Stimulated activated CD4-positive, alpha-beta T cell treated with anti-CD3 and anti-CD28 coated beads, Interleukin-12 subunit alpha, Interleukin-12 subunit beta, amount 100 ng/mL, for 48 hours (primary cell): ENCODE measurements around the gene ADGRA1.
"Not testable (repeated sequence)": the region's sequence is repeated elsewhere in the genome, so short reads cannot be mapped to it uniquely, and the experiment has no call there.

Source experiments
- DNase-seq, 3 donors: peaks; one replicate each; pipeline ENCODE4 v3.0.0-alpha.2; 2020; ENCODE audit warnings: low read depth in 2 of 3, low spot score in 1 of 3

The ADGRA1 gene

DNA sequence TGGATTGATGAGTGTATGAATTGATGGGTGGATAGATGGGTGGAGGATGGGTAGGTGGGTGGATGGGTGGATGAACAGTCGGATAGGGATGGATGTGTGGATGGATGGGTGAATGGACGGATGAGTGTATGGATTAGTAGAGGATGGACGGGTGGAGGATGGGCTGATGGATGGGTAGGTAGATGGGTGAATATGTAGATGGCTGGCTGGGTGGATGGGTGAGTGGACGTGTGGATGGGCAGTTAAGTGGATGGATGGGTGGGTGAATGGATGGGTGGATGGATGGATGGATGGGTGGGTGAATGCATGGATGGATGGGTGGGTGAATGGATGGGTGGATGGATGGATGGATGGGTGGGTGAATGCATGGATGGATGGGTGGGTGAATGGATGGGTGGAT, 87.9 kb downstream of the ADGRA1 start:
- DNase-seq = not testable (repeated sequence)

DNA sequence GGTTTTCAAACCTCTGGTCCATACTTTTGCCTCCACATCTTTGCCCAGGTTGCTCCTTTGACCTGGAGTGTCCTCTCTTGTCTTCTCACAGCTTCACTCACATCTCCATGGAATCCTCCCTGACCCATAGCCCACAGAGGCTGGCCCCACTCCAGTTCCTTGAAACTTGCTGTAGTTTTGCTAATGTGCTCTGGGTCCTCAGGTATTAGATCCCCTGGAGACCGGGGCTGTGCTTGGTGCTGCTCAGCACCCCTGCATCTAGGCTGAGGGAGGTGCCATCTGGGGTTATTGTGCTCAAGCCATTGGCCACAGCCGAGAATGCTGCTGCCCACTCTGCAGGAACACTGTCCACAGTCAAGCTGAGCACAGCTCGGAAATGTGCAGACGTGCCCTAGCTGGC, 88.8 kb downstream of the ADGRA1 start:
- DNase-seq = no peak

DNA sequence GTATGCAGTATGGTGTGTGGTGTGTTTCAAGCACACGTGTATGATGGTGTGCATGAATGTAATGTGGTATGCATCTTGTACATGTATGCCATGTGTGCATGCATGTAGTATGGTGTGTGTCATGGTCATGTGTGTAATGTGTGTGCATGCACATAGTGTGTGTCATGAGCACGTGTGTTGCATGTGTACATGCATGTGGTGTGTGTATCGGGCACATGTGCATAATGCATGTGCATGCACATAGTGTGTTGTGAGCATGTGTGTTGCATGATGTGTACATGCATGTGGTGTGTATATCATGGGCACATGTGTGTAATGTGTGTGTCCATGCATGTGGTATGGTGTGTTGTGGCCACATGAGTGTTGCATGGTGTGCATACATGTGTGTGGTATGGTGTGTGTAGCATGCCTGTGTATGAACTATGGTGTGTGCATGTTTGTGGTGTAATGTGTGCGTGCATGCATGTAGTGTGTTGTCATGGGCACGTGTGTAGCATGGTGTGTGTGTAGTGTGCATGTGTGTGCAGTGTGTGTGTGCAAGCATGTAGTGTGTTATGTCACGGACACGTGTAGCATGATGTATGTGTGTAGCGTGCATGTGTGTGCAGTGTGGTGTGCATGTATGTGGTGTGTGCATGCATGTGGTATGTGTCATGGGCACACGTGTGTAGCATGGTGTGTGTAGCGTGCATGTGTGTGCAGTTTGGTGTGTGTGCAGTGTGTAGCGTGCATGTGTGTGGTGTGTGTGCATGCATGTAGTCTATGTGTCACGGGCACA, 89.8 kb downstream of the ADGRA1 start:
- no peak for DNase-seq

DNA sequence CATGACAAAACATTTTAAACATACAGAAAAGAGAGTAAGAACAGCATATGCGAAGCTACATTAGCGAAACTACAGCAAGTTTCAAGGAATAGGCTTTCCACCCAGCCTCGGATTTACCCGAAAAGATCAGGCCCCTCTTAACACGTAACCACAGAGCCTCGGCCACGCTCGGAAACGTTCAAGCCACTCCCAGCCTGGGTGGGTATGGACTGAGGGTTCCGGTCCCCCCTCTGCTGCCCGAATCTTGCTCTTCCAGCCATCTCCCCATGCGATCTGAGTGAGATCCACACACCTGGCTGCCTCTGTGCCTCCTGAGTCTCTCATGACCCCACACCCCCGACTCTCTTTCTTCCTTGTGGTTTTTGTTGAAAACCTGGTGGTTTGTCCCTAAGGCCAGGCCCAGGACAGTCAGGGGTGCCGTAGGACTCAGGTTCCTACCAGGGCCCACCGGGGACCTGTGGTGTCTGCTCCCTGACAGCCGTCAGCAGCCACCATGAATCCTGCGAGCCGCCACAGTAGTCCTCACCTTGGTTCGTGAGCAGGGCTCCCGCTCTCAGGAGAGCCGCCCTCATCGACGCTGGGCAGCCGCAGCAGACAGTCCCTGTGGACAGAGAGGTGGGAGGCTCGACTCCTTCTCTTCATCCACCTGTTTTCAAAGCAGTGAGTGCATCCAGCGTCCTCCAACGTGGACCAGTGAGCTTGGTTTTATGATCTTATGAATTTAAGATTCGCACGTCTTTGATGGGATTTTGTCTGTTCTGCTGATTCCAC, 90.8 kb downstream of the ADGRA1 start:
- DNase-seq = no peak

GRCh38 chr10:133179128-133179520, 91.4 kb downstream of the ADGRA1 start:
- DNase-seq = no peak

DNA sequence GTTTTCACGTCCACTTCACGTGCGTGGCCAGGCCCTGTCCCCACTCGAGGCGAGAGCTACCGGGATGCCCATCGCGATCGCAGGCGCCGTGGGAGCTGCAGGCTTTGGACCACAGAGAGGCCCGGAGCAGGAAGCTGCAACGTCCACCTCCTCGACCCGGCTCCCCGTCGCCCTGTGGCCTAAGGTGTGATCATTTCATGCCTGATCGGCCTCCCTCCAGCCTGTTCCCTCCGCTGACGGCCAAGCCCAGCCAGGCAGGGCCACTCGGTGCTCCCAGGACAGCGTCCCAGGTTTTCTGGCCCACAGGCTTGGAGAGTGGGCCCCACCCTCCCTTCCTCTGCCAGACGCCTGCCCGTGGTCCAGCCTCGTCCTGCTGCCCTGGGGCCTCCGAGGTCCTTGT, 91.9 kb downstream of the ADGRA1 start:
- no peak for DNase-seq

DNA sequence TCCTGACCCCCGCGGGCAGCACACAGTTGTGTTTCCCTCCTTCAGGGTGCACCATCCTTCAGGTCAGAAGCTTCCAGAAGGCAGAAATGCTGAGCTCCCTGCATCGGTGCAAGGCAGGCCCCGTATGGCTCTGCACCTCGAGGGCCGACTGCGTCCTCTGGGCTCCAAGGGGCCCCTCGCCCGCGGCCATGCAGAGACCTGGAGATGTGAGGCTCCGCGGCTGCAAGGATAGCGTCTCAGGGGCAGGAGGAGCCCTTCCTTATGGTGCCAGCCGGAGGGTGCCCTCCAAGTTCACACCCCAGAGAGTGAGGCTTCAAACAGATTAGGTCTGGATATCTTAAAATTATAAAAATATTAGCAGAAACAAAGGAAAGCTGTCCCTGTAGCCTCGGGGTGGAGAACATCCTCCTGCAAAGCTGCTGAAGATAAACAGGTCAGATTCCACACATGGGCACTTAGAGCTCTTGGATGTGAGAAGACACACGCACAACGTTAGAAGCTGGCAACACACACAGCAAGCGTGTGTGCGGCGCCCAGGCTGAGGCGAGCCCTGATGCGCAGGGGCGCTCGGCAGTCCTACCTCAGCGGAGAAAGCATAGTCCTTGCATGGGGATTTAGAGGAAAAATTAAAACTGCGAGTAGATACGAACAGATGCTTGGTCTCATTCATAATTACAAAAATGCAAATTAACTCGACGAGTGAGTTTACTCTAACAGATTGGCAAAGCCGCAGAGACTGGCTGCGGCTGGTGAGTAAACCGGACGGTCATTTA, 92.7 kb downstream of the ADGRA1 start:
- DNase-seq = no peak

DNA sequence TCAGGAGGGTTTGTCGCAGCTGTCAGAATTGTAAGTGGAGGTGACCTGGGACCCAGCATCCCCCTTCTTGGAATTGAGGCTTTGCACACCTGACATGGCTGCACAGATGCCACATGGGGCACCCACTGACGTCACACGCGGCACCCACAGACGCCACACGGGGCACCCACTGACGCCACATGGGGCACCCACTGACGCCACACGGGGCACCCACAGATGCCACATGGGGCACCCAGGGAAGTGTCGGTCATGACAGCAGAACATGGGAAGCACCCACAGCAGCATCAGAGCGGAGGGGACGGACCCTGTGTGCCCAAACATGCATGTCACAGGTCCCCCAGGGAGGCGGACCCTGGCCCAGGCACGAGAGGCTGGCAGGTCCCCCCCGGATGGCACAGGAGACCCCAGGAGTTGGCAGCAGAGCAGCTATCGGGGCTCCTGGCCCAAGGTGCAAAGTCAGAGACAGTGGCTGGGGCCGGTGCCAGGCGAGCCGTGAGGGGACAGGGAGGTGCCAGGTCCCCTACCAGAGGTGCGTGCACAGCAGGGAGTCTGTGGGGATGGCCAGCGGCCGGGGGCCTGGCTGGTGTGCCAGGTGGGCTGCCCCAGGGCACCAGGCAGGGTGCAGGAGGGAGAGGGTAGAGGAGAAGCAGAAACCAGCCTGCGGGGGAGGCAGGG, 93.4 kb downstream of the ADGRA1 start:
- DNase-seq = no peak
